Activated T-cell treated with anti-CD3 and anti-CD28 coated beads, Interleukin-2, amount 50 U/mL, for 4 hours (primary cell): ENCODE data around the gene SRSF1. TPM values are rescaled to one million over a fixed set of nuclear protein-coding genes. Genes with fewer than 3 reads are reported as not detected.
A peak's percentile ranks its signal among the peaks of the same experiment; 100 is the strongest.

Experiments used
- ATAC-seq, 2 donors: fragments of 200-7000 bp; cut with Tn5 transposase; one replicate each; pipeline ENCODE4 v1.10.0; 2021
- DNase-seq: peaks from one replicate; pipeline ENCODE4 v3.0.0-alpha.2; 2020
- H3K27me3 Mint-ChIP-seq: one replicate; pipeline ENCODE4 v1.8.0; 2021; ENCODE audit warnings: low read depth, mixed read lengths
- H3K36me3 Mint-ChIP-seq: one replicate; pipeline ENCODE4 v1.8.0; 2022; ENCODE audit warnings: mixed read lengths; ENCODE audit not compliant: insufficient read depth
- H3K4me1 Mint-ChIP-seq: one replicate; pipeline ENCODE4 v1.8.0; 2021; ENCODE audit warnings: low read depth, mixed read lengths
- H3K4me3 Mint-ChIP-seq: one replicate; pipeline ENCODE4 v1.8.0; 2021; ENCODE audit warnings: mild to moderate bottlenecking, moderate library complexity, mixed read lengths
- H3K9me3 Mint-ChIP-seq: one replicate; pipeline ENCODE4 v1.8.0; 2021; ENCODE audit warnings: mixed read lengths
- total RNA-seq, 3 donors: library from RNA; stranded (reverse); gene quantifications; one replicate each; pipeline ENCODE4 v1.2.1, GENCODE V29; 2021

SRSF1 gene
- total RNA-seq, 3 donors from 2014 or later: 588 to 666 (median 647) TPM

DNA sequence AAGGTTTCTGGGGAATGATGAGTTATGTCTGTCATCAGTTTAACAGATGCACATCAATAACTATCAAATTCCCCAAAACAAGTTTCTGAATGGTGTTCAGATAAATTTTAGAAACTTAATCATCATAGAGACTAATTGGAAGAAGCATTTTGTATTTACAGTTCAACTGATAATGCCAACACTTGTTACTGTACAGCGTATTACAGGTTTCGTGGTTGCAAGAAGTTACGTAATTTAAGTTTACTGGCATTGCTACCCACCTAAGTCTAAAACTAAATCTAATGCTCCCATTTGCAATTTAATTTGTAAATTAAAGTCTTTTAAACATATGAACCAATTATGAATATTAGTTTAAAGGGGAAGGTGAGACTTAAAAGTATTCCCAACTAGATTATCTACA, 3.0 kb downstream of the SRSF1 start:
- DNase-seq: no peak
- Mint-ChIP-seq H3K9me3 (no peaks in the 10 kb centered on the region), H3K27me3 (no peaks in the 10 kb centered on the region), H3K4me3 (peak overlapping the region; percentile 99), H3K4me1 (peaks cover 57% of the 10 kb centered on the region), H3K36me3 (peaks cover 48% of the 10 kb centered on the region)
- ATAC-seq: no peak

DNA sequence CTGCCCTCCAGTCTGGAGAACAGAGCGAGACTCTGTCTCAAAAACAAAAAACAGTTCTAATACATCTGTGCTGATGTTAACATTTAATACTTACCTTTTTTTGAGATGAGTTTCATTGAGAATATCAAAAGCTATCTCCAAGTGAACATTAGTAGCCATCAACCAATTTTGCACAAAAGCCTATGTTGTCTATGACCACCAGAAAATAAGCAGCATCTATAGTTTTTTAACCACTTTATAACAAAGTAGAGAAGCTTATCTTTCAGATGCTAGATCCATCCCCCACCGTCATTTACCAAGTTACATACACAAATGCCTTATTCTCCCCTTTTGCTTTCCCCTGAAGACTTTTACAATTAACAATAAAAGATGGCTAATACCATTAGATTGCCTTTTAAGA, 4.1 kb downstream of the SRSF1 start:
- Mint-ChIP-seq H3K4me3 (peak overlapping the region; percentile 99), H3K27me3 (no peaks in the 10 kb centered on the region), H3K36me3 (peaks cover 48% of the 10 kb centered on the region), H3K4me1 (peaks cover 66% of the 10 kb centered on the region), H3K9me3 (no peaks in the 10 kb centered on the region)
- no peak for ATAC-seq
- DNase-seq: no peak

DNA sequence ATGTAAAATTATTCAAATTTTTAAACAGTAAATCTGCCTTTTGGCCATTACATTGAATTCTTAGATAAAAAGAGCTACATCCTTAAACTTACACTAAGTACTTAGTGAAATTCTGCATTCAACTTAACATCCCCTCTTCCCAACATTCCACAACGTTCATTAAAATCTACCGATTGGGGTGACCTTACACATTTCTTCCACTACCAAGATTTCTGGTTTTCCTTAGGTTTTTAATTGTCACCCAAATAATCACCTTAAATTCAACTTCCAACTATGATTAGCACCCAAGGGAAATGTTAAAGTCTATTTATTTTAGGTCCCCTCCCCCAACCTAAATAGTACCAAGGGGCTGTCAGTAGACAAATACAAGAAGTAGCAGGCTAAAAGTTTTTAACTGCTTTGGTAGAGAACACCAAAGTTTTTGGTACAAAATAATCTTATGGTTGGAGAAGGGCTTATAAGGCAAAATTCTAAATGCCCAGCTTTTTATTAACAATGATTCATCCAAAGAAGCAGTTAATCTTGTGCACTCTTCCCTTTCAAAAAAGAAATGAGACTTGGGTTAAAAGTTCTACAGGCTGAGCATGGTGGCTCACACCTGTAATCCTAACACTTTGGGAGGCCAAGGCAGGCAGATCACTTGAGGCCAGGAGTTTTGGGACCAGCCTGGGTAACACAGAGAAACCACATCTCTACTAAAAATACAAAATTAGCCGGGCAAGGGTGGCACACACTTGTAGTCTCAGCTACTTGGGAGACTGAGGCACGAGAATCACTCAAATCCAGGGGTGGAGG, 4.7 kb downstream of the SRSF1 start:
- H3K9me3 Mint-ChIP-seq: no peaks in the 10 kb centered on the region
- DNase-seq (no peak), ATAC-seq (no peak)
- peak overlapping the region; percentile 99 for H3K4me3 Mint-ChIP-seq
- H3K36me3 Mint-ChIP-seq: peaks cover 48% of the 10 kb centered on the region
- peaks cover 64% of the 10 kb centered on the region for H3K4me1 Mint-ChIP-seq
- no peaks in the 10 kb centered on the region for H3K27me3 Mint-ChIP-seq

DNA sequence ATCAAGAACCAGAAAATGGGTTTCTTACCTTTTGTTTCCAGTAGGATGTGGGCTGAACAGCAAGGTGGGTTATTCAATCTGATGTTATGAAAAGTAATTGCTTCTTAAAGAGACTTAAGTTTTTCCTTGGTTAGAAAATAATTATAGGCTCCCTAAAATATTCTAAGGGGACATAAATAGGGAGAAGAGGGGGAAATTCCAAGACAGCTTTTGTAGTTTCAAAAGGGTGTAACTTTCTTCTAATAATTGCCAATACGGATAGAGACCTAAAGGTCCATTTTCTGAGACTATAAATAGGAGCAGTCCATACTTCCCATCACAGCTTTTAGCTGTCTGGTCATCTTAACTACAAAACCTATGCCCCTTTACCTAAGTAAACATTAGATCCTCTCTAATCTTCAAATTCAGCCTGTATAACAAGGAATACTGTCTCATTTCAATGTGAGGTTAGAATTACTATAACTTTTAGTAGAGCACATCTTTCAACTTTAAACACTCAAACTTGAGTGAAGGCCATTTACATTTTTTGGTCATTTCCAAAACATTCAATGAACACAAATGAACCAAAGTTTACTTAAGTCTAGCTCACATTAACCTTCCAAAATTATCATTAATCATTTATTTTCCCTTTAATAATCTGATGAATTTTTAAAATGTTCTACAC, 5.5 kb downstream of the SRSF1 start:
- peaks cover 45% of the 10 kb centered on the region for H3K36me3 Mint-ChIP-seq
- no peak overlapping the region for H3K4me3 Mint-ChIP-seq
- H3K27me3 Mint-ChIP-seq: no peaks in the 10 kb centered on the region
- no peaks in the 10 kb centered on the region for H3K9me3 Mint-ChIP-seq
- ATAC-seq (no peak), DNase-seq (no peak)
- peaks cover 68% of the 10 kb centered on the region for H3K4me1 Mint-ChIP-seq

DNA sequence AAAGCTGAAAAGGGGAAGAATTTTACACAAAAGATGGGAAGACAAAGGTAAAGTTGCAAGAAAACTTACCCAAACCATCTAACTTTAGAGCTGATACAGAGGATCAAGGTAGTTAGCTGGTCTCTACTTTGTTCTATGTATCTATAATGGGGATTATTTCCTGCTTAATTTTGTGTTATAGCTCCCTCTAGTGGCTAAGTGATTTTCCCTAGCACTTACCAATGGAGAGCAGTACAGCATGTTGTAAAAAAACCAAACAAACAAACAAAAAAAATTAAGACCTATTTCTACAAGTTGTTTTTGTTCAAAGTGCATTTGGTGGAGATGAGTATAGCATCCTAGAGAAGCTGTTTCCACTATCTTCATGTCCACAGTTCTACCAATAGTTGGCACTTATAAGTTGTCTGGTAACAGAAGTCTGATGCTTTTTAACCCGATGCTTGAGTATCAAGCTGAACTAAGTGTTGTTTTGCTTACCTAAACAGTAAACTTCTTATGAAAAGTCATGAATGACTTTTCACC, 7.5 kb downstream of the SRSF1 start:
- peak; percentile 57 to 65 for ATAC-seq
- Mint-ChIP-seq H3K4me3 (no peak overlapping the region), H3K4me1 (peaks cover 71% of the 10 kb centered on the region), H3K9me3 (no peaks in the 10 kb centered on the region), H3K27me3 (no peaks in the 10 kb centered on the region), H3K36me3 (peaks cover 25% of the 10 kb centered on the region)
- no peak for DNase-seq

DNA sequence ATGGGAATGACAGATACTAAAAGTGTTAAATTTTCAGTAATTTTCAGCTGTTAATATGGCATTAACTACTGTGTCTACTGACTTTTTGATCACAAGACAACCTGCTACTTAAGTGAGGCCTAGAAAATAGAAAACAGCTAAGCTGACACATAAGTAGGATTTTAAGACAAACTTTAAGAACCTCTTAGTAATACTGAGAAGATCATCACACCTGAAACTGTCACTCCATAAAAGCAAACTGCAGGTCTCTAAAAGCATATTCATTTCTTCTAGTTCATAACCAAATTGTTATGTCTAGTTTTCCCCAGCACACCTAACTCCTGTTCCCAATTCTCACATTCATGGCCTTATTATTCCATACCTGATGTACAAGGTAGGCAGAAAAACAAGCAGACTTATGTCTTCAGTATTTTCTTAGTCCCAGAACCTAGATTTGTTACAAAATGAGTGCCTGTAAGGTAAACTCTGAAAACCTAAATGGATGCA, 8.0 kb downstream of the SRSF1 start:
- Mint-ChIP-seq H3K4me3 (no peak overlapping the region), H3K36me3 (peaks cover 25% of the 10 kb centered on the region), H3K4me1 (peaks cover 72% of the 10 kb centered on the region), H3K27me3 (no peaks in the 10 kb centered on the region), H3K9me3 (no peaks in the 10 kb centered on the region)
- ATAC-seq: peak; percentile 27 to 48
- no peak for DNase-seq

DNA sequence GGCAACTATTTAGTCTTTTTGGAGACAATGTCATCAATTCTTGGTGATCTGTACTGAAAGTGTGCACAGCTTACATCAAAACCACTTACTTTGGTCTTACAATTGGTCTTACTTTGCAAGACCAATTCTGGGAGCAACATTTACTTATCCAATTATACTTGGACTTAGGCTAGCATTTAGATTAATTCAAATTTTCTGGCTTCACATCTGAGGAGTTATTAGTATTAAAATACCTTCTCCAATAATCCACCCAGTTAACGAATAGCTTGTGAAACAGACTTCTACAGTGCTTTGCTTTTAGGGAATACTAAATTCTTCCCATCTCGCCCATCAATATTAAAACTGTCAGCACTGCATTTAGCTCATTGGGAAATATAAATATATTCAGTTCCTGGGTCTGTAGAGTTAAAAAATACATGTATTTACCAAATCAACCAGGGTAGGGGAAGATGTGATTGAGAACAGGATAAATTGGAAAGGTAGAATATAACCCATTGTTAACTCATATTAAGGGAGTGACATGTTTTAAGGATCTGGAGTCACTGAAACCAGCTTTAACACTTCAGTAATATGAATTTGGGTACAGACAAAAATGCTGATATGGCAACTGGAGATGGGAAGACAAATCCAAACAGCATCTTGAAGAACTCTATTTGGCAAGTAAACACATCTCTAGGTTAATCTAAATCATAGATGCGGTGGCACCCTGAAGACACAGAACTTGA, 9.8 kb downstream of the SRSF1 start:
- no peak for ATAC-seq
- H3K36me3 Mint-ChIP-seq: peaks cover 9% of the 10 kb centered on the region
- H3K27me3 Mint-ChIP-seq: no peaks in the 10 kb centered on the region
- no peaks in the 10 kb centered on the region for H3K9me3 Mint-ChIP-seq
- no peak overlapping the region for H3K4me3 Mint-ChIP-seq
- DNase-seq: no peak
- peaks cover 70% of the 10 kb centered on the region for H3K4me1 Mint-ChIP-seq

DNA sequence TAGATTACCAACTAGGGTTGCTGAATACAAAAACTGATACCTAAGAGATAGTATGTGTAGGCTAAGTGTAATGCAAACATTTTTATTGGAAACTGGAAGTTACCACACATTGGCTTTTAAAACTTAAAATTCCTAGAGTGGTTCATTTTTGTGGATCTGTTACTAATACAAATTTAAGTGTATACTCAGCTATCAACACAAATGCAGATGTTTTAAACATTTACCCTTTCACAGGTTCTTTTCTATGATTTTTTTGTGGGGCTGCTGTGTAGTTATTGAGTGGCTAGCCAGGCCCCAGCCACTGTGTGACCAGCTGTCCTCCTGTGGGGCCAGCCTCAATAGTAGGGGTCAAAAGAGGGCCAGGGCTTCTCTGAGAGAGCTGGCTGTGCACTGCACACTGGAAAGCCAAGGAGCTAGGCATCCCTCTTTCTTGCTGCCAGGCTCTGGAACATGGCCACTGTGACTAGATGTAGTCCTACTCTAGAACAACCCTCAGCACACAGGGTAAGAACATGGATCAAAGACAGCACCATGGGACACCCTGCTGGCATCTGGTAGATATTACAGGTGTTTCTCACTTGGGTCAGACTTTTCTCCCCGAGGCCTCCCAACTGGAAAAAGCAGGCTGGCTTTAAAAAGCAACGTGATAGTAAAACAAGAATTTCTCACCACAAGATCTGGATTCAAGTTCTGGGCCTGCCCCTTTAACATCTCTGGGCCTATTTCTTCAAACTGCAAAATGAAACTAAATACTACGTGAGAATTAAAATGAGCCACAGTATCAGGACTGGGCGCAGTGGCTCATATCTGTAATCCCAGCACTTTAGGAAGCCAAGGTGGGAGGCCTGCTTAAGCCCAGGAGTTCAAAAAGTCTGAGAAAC, 11.7 kb downstream of the SRSF1 start:
- Mint-ChIP-seq H3K27me3 (no peaks in the 10 kb centered on the region), H3K36me3 (peaks cover 7% of the 10 kb centered on the region), H3K4me1 (peaks cover 61% of the 10 kb centered on the region), H3K9me3 (no peaks in the 10 kb centered on the region), H3K4me3 (peak overlapping the region; percentile 27)
- DNase-seq (peak; percentile 41), ATAC-seq (peak; percentile 69 to 77)

DNA sequence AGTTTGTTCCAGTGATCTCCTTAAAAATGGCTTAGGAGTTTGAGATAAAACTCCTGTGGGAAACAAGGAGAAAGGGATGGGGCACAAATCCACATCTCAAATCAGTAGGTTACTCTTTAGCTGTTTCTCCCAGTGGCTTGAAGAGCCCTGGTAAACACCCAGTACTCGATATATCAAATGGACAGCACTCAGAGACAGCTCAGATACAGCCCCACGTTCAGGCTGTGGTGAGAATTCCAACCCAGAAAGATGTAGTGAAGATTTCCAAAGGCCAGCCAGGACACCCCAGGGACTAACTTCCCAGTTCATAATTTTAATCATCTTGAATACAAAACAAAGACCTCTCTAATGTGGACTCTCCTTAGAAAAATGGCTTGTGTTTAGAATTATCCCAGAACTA, 12.6 kb downstream of the SRSF1 start:
- Mint-ChIP-seq H3K4me1 (peaks cover 59% of the 10 kb centered on the region), H3K36me3 (peaks cover 5% of the 10 kb centered on the region), H3K9me3 (no peaks in the 10 kb centered on the region), H3K27me3 (no peaks in the 10 kb centered on the region), H3K4me3 (no peak overlapping the region)
- DNase-seq (no peak), ATAC-seq (no peak)

DNA sequence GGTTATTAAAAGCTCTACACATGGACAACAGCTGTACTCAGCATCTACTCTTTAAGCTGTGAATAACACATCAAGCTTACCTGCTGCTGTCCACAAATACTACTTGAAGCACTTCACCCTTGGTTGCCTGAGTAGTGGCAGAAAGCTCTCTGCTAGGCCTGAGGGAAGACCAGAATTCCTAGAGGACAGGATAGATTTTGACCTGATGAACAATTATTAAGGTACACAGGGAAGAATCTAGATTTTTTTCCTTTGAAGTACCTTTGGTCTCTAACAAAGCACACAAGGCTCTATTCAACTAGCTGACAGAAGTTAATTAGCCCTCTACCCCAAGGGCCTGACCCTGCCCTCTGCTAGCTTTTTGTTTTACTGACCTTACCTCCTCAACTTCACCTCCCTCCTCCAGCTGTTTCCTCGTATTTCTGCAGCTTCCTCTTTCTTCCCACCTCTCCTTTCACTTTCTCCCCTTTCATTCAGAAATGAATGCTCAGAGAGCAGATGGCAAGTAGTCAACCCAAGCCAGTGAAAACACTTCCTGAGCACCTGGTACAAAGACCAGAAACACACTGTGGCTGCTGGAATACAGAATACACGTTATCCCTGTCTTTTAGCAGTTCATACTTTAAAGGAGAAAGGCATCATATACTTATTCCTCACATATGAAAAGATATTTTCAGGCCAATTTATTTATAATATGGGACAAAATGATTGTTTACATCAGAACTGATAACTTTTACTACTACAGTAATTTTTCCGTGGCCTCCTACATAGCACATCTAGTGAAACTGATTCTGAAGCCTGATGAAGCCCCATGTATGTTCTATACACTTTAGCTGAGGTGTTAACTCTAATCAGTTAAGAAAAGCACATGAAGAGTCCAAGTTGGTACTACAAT, 13.3 kb downstream of the SRSF1 start:
- Mint-ChIP-seq H3K4me3 (no peak overlapping the region), H3K9me3 (no peaks in the 10 kb centered on the region), H3K36me3 (peaks cover 2% of the 10 kb centered on the region), H3K27me3 (no peaks in the 10 kb centered on the region), H3K4me1 (peaks cover 58% of the 10 kb centered on the region)
- no peak for DNase-seq
- ATAC-seq: peak in 1 of 2 donors; percentile 7

DNA sequence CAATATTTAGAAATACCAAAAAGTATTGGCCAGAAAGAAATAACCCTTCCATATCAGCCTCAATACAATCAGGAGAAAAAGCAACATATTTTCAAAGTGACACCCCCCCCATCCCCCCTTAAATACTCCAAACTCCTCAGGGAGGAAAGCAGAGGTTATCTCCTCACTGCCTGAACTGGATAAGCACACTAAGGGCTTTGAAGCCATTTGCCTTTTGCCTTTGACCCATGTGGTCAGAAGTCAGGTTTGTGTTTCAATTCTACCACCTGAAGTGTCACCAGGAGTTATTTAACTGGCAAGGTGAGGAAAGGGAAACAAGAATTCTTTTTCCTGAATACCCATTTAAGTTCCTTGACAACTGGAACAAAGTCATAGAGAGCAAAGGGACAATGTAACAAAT, 15.5 kb downstream of the SRSF1 start:
- H3K36me3 Mint-ChIP-seq: no peaks in the 10 kb centered on the region
- H3K9me3 Mint-ChIP-seq: no peaks in the 10 kb centered on the region
- ATAC-seq (no peak), DNase-seq (no peak)
- H3K4me1 Mint-ChIP-seq: peaks cover 52% of the 10 kb centered on the region
- no peaks in the 10 kb centered on the region for H3K27me3 Mint-ChIP-seq
- no peak overlapping the region for H3K4me3 Mint-ChIP-seq

DNA sequence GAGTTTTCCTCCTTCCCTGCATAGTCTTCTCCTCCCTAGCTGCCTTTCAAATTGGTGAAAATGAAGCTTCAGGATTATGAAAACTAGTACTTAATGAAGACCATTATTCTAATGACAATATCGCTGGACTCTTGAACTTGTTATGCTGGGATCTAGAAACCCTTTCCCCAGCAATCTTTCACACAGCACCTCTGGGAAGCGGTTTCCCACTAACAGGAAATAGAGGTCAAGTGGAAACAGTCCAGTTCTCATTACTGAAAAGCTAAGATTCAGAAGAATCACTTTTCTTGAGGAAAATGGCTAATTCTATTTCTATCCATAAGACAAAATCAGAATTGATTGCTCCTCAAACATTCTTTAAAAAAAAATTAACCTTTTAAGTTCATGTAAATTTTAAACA, 17.0 kb downstream of the SRSF1 start:
- Mint-ChIP-seq H3K9me3 (no peaks in the 10 kb centered on the region), H3K27me3 (no peaks in the 10 kb centered on the region), H3K36me3 (no peaks in the 10 kb centered on the region), H3K4me3 (peak overlapping the region; percentile 90), H3K4me1 (peaks cover 54% of the 10 kb centered on the region)
- no peak for ATAC-seq
- DNase-seq: no peak
